Posterior vena cava (tissue), 2 donors: ENCODE results near the gene CACNA1C. TPM values are rescaled to one million over a fixed set of nuclear protein-coding genes. Genes with fewer than 3 reads are reported as not detected.

Source experiments
- DNase-seq: peaks from one replicate; pipeline ENCODE4 v3.0.0-alpha.2; 2020; ENCODE audit warnings: low spot score
- intact Hi-C, 2 donors: fragments of 100-400 bp; cut with DNase I; formaldehyde crosslinking; loops; one replicate each; pipeline versions ENCODE4 v1.14.1 to v1.14.2; 2022 to 2023
- total RNA-seq, 2 donors: library from RNA; stranded (reverse); fragmentation: NEBNext Ultra II Directional; extraction: Animal tissue kit (Norgen Biotek cat#: 25700); gene quantifications; one replicate each; pipeline ENCODE4 v1.2.1, GENCODE V29; 2021
- donor health status: DM: yes; HTN: yes; CAD: no.
- donor health status: DM: yes; HTN: yes; CAD: no.

CACNA1C gene
- total RNA-seq, 2 donors from 2014 or later: 71.3 to 71.8 TPM

- intact Hi-C loops: no loop called here
- DNase-seq: no peak
These were observed 636.6 kb downstream of the CACNA1C start for GRCh38 chr12:2689393-2689792.

- DNase-seq: no peak
- intact Hi-C loops: no loop called here
These were observed 637.1 kb downstream of the CACNA1C start for GRCh38 chr12:2689879-2690278.

DNA sequence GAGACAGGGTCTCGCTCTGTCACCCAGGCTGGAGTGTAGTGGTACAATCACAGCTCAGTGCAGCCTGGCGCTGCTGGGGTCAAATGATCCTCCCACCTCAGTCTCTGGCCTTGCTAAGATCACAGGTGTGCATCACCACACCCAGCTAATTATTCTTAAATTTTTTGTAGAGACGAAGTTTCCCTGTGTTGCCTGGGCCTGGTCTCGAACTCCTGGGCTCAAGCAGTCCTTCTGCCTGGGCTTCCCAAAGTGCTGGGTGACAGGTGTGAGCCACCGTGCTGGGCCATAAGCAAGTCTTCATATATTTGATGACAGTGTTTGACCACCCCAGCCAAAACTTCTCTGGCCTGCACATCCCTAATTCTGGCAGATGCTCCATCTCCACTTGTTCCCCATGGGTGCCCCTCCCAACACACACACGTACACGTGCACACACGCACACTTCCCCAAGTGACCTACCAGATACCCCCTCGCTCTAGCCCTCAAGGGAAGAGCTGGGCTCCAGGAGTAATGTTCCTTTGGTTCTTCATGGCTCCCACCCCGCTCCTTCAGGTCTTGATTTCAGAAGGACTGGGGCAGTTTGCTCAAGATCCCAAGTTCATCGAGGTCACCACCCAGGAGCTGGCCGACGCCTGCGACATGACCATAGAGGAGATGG lies 637.7 kb downstream of the CACNA1C start:
- intact Hi-C loops: no loop called here
- no peak for DNase-seq

GRCh38 chr12:2691006-2691344 lies 638.2 kb downstream of the CACNA1C start:
- DNase-seq: no peak
- intact Hi-C loops: no loop called here

DNA sequence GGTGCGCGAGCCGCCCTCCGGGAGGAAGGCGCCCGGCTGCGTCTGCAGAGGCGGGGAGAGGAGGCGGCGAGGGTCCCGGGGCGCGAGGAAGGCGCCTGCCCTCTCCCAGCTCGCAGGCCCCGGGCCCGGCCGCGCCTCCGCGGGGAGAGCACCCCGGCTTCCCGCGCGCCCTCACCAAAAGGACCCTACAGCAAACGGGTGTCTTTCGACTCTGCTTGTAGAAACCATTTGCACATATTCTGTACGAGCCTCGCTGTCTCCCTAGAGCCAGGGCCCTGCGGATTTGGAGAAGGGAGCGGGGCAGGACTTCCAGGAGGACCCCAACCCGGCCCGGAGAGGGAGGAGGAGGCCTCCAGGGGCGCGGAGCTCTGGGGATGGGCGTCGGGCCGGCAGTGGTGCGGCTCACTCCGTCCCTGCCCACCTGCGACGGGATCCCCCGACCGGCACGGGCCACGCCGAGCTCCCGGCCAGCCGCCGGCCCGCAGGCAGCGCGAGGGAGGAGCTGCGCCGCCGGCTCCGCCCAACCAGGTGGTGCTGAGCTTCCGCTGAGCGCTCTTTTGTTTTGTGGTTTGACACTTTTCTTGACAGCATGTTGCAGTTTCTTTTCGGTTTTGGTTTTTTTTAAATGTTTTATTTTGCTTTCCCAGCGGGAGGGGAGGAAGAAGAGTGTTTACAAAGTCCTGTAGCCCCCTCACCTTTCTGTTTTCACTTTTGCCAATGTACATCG lies 638.7 kb downstream of the CACNA1C start:
- DNase-seq: no peak
- intact Hi-C loops: no loop called here

- intact Hi-C loops: no loop called here
- DNase-seq: no peak
These were observed 639.3 kb downstream of the CACNA1C start for GRCh38 chr12:2692080-2692479.

DNA sequence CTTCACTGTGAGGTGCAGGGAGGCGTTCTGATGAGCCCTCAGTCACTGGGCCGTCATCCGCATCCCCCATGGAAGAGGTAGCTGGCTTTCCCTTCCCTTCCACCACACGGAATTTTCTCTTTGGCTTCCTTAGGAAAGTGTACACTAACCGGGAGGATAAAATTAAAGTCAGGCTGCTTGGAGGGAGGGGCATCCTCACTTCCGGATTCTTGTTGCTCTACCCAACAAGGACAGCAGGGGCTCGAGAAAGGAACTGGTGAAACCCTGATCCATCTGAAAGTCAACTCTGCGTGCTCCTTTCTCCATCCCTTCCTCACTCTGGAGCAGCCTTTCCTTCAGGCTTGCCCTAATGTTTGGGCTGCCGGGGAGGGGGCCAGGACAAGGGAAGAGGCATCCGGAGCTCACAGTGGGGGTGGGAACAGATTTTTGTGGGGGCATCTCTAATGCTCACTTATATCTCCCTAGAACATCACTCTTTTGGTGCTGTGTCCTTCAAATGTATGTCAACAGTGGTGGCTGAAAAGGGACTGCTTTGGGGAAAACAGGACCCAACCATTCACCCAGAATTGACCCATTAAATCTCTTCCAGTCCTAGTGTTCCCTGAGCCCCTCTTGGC lies 640.6 kb downstream of the CACNA1C start:
- no peak for DNase-seq
- intact Hi-C loops: no loop called here

DNA sequence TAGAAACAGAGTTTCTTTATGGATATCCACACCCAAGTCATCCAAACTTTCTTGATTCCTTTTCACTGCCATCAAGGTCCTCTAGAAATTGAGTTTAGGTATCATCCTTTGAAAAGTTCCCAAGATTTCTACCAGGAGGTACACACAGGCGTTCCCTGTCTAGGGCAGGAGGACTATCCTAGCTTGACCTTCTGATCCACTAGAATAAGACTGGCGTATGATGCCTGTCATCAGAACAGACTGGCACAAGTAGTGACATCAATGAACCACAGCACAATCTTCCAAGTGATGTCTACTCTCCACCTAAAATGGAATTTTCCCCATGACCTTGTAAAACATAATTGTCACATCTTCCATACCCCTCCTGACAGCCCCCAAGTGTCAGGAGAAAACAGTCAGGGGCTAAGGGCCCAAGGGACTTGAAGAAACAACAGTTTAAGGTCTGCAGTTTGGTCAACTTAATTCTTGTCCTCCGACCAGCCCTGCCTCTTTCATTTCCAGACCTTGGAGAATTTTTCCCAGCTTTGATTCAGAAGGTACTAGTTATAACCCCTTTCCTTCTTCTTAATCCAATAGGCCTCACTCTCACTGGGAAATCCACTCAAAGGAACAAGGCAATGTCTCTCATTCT lies 641.3 kb downstream of the CACNA1C start:
- intact Hi-C loops: no loop called here
- DNase-seq: no peak

DNA sequence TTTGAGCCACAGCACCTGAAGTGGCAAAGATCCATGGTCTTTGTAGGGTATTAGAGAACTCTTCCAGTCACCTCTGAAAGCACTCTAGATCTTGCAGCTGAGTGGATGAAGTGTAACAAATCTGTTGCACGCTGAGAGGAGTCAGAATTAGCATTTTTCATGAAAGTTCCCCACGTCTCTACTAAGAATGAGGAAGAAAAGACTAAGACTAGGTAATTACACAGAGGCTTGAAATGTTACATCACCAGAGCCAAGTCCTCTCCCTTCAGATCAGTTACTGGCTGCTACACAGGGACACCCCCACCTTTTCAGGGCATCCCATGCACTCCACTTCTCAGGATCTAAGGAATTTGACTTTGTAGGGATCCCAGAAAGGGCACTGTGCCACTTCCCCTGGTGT lies 643.3 kb downstream of the CACNA1C start:
- intact Hi-C loops: no loop called here

GRCh38 chr12:2697057-2697800 lies 644.4 kb downstream of the CACNA1C start:
- intact Hi-C loops: no loop called here
- DNase-seq: no peak

More for the DNA sequence above, 643.3 kb downstream of the CACNA1C start:
- no peak for DNase-seq

GRCh38 chr12:2698566-2698965 lies 645.8 kb downstream of the CACNA1C start:
- intact Hi-C loops: no loop called here
- no peak for DNase-seq

DNA sequence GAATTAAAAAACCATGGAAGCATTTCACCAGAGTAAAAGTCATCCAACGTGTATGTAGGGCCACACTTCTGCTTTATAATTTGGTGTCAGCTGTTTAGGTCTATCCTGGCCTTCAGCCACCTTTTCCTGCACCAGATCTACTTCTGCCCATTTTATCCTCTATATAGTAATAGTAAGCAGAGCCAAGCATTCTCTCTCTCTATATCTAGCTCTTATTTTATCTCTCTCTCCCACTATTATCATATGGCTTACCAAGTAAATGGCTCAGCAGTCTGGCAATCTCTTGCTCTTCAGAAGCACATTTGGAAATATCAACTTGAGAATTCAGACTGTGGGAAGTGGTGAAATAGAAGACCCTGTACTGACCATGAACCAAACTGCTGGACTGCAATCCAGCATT lies 657.9 kb downstream of the CACNA1C start:
- intact Hi-C loops: no loop called here
- DNase-seq: no peak

GRCh38 chr12:2719392-2719791 lies 666.6 kb downstream of the CACNA1C start:
- intact Hi-C loops: no loop called here

GRCh38 chr12:2722806-2723205 lies 670.0 kb downstream of the CACNA1C start:
- no peak for DNase-seq
- intact Hi-C loops: no loop called here

More at GRCh38 chr12:2719392-2719791, 666.6 kb downstream of the CACNA1C start:
- DNase-seq: no peak

DNA sequence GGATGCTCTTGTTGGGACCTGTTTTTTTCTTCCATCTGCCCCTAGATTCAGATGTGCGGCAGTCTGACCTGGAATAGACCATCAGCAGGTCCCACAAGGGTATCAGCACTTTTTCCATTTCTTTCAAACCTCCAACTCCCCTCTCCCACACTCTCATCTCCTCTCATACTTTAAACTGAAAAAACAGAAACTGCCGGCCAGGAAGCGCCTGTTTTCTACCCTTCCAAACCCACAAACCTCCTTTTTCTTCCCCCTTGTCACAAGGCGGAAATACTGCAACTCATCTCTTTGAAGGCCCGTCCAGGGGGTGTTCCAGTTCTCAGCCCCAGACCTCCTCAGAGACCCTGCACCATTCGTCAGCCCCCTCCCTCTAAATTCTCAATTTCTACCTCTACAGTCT lies 679.5 kb downstream of the CACNA1C start:
- DNase-seq: no peak
- intact Hi-C loops: loop anchor here in 1 of 2 donors (10.0 kb wide), 1 partner anchor 53 kb away; no protein-coding TSS in a partner anchor

- intact Hi-C loops: loop anchor here in 1 of 2 donors (10.0 kb wide), 1 partner anchor 51 kb away; no protein-coding TSS in a partner anchor
- DNase-seq: no peak
These were observed 680.9 kb downstream of the CACNA1C start for GRCh38 chr12:2733493-2734355.

- no peak for DNase-seq
- intact Hi-C loops: loop anchor here in 1 of 2 donors (10.0 kb wide), 1 partner anchor 49 kb away; no protein-coding TSS in a partner anchor
These were observed 682.6 kb downstream of the CACNA1C start for GRCh38 chr12:2735432-2735831.

DNA sequence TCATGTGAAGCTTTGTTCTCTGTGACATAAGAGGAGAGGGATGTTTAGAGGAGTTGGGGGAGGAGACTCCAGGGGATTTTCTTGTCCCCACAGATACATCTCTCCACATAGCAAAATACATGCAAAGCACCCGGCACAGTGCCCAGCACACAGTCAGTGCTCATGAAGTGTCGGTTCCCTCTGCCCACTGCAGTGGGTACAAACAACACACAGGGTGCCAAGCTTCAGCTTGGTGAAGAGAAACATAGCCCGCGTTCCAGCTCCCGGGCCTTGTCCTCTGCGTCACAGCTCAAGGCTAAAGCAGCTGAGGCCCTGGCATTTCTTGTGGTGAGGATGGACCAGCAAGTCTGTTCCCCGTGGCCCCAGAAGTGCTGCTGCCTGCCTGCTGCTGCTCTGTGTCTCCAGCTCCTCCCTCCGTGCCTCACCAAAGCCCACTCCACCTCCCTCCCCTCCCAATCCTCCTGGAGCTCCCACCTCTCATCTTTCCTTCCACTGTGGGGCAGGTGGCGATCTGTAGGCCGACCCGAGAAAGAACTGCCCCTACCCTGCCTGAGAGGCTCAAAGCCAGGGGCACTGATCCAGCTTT lies 685.0 kb downstream of the CACNA1C start:
- DNase-seq: no peak
- intact Hi-C loops: loop anchor here in 1 of 2 donors (10.0 kb wide), 1 partner anchor 47 kb away; no protein-coding TSS in a partner anchor
